Pancreas (tissue), 10 donors: ENCODE data around the gene NUDCD2. TPM values are rescaled to one million over a fixed set of nuclear protein-coding genes. Genes with fewer than 3 reads are reported as not detected.
"Not testable (repeated sequence)": the region's sequence is repeated elsewhere in the genome, so short reads cannot be mapped to it uniquely, and the experiment has no call there.

Experiments
- ATAC-seq, 4 donors: fragments of 200-7000 bp; cut with Tn5 transposase; one replicate each; pipeline versions ENCODE4 v1.8.0 to v1.9.1; 2020; ENCODE audit warnings: mild to moderate bottlenecking in 4 of 4, moderate library complexity in 4 of 4
- DNase-seq, 6 donors: peaks; one replicate each; pipeline ENCODE4 v3.0.0-alpha.2; 2020
- FAIRE-seq: peaks from 2 replicates; lab custom pipeline; 2012; peaks lifted over from hg19 to GRCh38; lab: Jason Lieb, UNC
- H3K27ac ChIP-seq, 4 donors: fragments of 200-600 bp; sonication (generic); 1 replicate in 3 of 4; 2 replicates in 1 of 4; pipeline versions ENCODE4 v1.5.0 to v1.8.0; 2020
- H3K27me3 ChIP-seq, 4 donors: fragments of 200-600 bp; one replicate each; pipeline ENCODE4 v1.8.0; 2021
- H3K36me3 ChIP-seq, 3 donors: fragments of 200-600 bp; sonication (generic) in 1 of 3; one replicate each; pipeline versions ENCODE4 v1.5.0 to v1.8.0; 2020 to 2021
- H3K4me1 ChIP-seq, 3 donors: fragments of 200-600 bp; one replicate each; pipeline ENCODE4 v1.8.0; 2021
- H3K4me3 ChIP-seq, 4 donors: fragments of 200-600 bp; sonication (generic) in 2 of 4; one replicate each; pipeline versions ENCODE4 v1.5.0 to v1.8.0; 2020 to 2021
- H3K9me3 ChIP-seq, 4 donors: fragments of 200-600 bp; one replicate each; pipeline ENCODE4 v1.8.0; 2021
- WGBS, 2 donors: extraction: QIAGEN DNeasy Blood & Tissue Kit; methylation state at CpG; one replicate each; pipeline ENCODE4 v1.1.7; 2013; 5-methylcytosine and 5-hydroxymethylcytosine counted together
- intact Hi-C, 3 donors: fragments of 100-400 bp; cut with DNase I; formaldehyde crosslinking; loops; one replicate each; pipeline versions ENCODE4 v1.11.1 to v1.14.2; 2022
- polyA plus RNA-seq, 2 donors: library from polyadenylated mRNA; stranded (reverse); fragments of 200-250 nt; gene quantifications; one replicate each; pipeline ENCODE4 v1.2.3, GENCODE V29; 2013
- total RNA-seq, 6 donors: library from RNA; stranded (reverse); fragmentation: NEBNext Ultra II Directional in 4 of 6; extraction: Animal tissue kit (Norgen Biotek cat#: 25700) in 4 of 6; gene quantifications; one replicate each; pipeline versions ENCODE4 v1.2.1 to v1.2.4, GENCODE V29; 2021 to 2023
- TF ChIP-seq, protein P1 (sequence below), 4 donors: fragments of 200-600 bp; sonication (generic) in 3 of 4; IDR thresholded peaks; one replicate each; pipeline versions ENCODE4 v1.5.0 to v1.8.0; 2021; ENCODE audit warnings: antibody characterized with exemption in 4 of 4
- donor health status: healthy with polysubstance abuse.
- donor health status: DM: no; HTN: no; CAD: no; lungs with moderate emphysema.
- donor health status: DM: no; HTN: no; CAD: no.
- donor health status: control.
- donor health status: control.
- donor health status: Bipolar disorder and iron deficiency.
- donor health status: DM: yes; HTN: yes; CAD: no.
- donor health status: DM: no; HTN: no; CAD: no.
- donor health status: DM: no; HTN: no; CAD: no.
- donor health status: DM: yes; HTN: yes; CAD: no.

NUDCD2 gene
- total and polyA plus RNA-seq, 8 donors = 2.8 to 14.8 (median 9.1) TPM

- H3K4me3 ChIP-seq = peak overlapping the region in 1 of 4 donors; percentile 77
These were observed 23.4 kb downstream of the NUDCD2 start for GRCh38 chr5:163436515-163436914.

DNA sequence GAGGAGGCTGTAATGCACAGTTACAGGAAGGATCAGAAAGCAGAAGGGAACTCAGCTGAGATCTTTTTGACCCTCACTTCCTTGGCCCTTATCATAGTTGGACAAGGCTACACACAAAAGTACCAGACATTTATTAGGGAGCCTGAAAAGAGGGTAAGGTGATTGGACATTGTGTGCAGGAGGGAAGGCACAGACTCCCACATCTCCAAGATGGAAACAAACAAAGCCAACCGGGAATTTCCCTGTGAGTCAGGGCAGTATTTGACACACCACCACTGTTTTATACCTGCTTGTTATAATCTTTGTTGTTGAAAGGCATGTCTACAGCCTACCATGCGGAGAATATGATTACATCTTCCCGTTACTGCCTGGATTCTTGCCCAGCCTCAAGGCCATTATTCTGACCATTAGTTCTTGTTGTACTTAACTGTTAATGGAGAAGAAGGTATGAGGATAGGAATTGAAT lies 25.5 kb downstream of the NUDCD2 start:
- Histone ChIP-seq H3K27ac (peak overlapping the region in 2 of 4 donors; percentile 73 to 80), H3K4me3 (no peak overlapping the region), H3K9me3 (no peaks in the 10 kb centered on the region), H3K4me1 (peaks cover 14 to 29% (median 20%) of the 10 kb centered on the region in 3 donors), H3K27me3 (no peaks in the 10 kb centered on the region), H3K36me3 (no peaks in the 10 kb centered on the region)
- intact Hi-C loops = no loop called here
- no peak for FAIRE-seq
- TF ChIP-seq, protein P1, sequence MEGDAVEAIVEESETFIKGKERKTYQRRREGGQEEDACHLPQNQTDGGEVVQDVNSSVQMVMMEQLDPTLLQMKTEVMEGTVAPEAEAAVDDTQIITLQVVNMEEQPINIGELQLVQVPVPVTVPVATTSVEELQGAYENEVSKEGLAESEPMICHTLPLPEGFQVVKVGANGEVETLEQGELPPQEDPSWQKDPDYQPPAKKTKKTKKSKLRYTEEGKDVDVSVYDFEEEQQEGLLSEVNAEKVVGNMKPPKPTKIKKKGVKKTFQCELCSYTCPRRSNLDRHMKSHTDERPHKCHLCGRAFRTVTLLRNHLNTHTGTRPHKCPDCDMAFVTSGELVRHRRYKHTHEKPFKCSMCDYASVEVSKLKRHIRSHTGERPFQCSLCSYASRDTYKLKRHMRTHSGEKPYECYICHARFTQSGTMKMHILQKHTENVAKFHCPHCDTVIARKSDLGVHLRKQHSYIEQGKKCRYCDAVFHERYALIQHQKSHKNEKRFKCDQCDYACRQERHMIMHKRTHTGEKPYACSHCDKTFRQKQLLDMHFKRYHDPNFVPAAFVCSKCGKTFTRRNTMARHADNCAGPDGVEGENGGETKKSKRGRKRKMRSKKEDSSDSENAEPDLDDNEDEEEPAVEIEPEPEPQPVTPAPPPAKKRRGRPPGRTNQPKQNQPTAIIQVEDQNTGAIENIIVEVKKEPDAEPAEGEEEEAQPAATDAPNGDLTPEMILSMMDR (IDR thresholded peaks at IDR 0.05) = no peak
- DNase-seq = peak in 4 of 6 donors; percentile 30 to 74 (median 66)
- WGBS, 2 donors = 10 to 12% methylated on average over 3 of the region's 3 CpGs
- peak; percentile 24 to 63 (median 36) for ATAC-seq

More at GRCh38 chr5:163436515-163436914, 23.4 kb downstream of the NUDCD2 start:
- WGBS, 2 donors = 77 to 81% methylated on average over 4 of the region's 4 CpGs
- TF ChIP-seq, protein P1 (IDR thresholded peaks at IDR 0.05) = no peak
- peaks cover 19 to 48% (median 41%) of the 10 kb centered on the region in 3 donors for H3K4me1 ChIP-seq
- DNase-seq = no peak
- intact Hi-C loops = no loop called here
- H3K27ac ChIP-seq = peak overlapping the region; percentile 71 to 92 (median 89)
- no peaks in the 10 kb centered on the region for H3K36me3 ChIP-seq
- no peaks in the 10 kb centered on the region for H3K9me3 ChIP-seq
- no peak for FAIRE-seq
- no peaks in the 10 kb centered on the region for H3K27me3 ChIP-seq
- no peak for ATAC-seq

DNA sequence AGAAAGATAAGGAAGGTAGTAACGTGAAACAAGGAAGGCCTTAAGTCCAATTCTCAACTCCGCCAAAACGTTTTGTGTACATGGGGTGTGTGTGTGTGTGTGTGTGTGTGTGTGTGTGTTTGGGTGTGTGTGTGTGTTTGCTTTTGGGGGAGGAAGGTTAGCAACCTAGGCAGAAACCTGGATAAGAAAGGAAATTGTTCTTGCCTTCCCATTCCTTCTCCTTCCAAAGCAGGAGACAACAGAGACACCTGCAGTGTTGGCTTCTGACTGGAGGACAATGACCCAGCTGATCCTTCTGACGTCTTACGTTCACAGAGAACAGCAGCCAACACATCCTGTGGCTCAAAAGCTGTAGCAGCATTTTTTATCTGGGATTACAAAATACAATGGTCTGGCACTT lies 26.6 kb downstream of the NUDCD2 start:
- Histone ChIP-seq H3K4me3 (no peak overlapping the region), H3K27me3 (no peaks in the 10 kb centered on the region), H3K9me3 (no peaks in the 10 kb centered on the region), H3K27ac (peak overlapping the region in 1 of 4 donors; percentile 80), H3K36me3 (no peaks in the 10 kb centered on the region), H3K4me1 (peaks cover 14 to 21% (median 16%) of the 10 kb centered on the region in 3 donors)
- TF ChIP-seq, protein P1 (IDR thresholded peaks at IDR 0.05) = no peak
- ATAC-seq (peak; percentile 5 to 16 (median 12)), FAIRE-seq (no peak), DNase-seq (peak in 3 of 6 donors; percentile 21 to 48 (median 38))
- WGBS, 2 donors = 29 to 35% methylated on average over 5 of the region's 5 CpGs
- intact Hi-C loops = no loop called here

GRCh38 chr5:163432544-163432943 lies 27.4 kb downstream of the NUDCD2 start:
- Histone ChIP-seq H3K27me3 (no peaks in the 10 kb centered on the region), H3K4me1 (peaks cover 14 to 21% (median 16%) of the 10 kb centered on the region in 3 donors), H3K9me3 (no peaks in the 10 kb centered on the region), H3K36me3 (no peaks in the 10 kb centered on the region), H3K4me3 (no peak overlapping the region), H3K27ac (no peak overlapping the region)
- TF ChIP-seq, protein P1 (IDR thresholded peaks at IDR 0.05) = no peak
- WGBS, 2 donors = 42 to 45% methylated on average over 1 of the region's 1 CpG
- FAIRE-seq (no peak), DNase-seq (no peak), ATAC-seq (no peak)
- intact Hi-C loops = no loop called here

DNA sequence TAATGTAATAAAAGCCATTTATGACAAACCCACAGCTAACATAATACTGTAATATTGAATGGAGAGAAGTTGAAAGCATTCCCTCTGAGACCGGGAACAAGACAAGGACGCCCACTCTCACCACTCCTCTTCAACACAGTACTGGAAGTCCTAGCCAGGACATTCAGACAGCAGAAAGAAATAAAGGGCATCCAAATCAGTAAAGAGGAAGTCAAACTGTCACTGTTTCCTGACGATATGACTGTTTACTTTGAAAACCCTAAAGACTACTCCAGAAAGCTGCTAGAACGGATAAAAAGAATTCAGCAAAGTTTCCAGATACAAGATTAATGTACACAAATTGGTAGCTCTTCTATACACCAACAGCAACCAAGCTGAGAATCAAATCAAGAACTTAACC lies 33.8 kb downstream of the NUDCD2 start:
- intact Hi-C loops, H3K9me3 ChIP-seq, ATAC-seq, H3K27ac ChIP-seq, H3K27me3 ChIP-seq, DNase-seq, H3K4me3 ChIP-seq, H3K36me3 ChIP-seq, FAIRE-seq, H3K4me1 ChIP-seq: not testable (repeated sequence)
- 72 to 83% methylated on average over 4 of the region's 4 CpGs for WGBS, 2 donors
